PC-3 (cell line): ENCODE data around the gene GIMD1. TPM values are rescaled to one million over a fixed set of nuclear protein-coding genes. Genes with fewer than 3 reads are reported as not detected.

Experiments used
- ATAC-seq: fragments of 200-7000 bp; cut with Tn5 transposase; 2 replicates; pipeline ENCODE4 v1.9.1; 2020; ENCODE audit warnings: mild to moderate bottlenecking, moderate library complexity
- BruUV-seq: library from RNA; stranded (reverse); fragments of 400-500 nt; replicated peaks from 2 replicates; lab custom pipeline; 2021; lab: Mats Ljungman, UMichigan
- CTCF ChIA-PET: fragments of 300-600 bp; sonication (Branson Sonifier 250); formaldehyde crosslinking; loops from one replicate; lab custom pipeline; 2022; ENCODE audit warnings: antibody characterized with exemption; lab: Charles Lee
- POLR2A ChIA-PET: fragments of 300-600 bp; sonication (Branson Sonifier 250); formaldehyde crosslinking; loops from one replicate; lab custom pipeline; 2022; ENCODE audit warnings: antibody characterized with exemption; ENCODE audit not compliant: unreplicated experiment; lab: Charles Lee
- DNase-seq: peaks from one replicate; pipeline ENCODE4 v3.0.0-alpha.2; 2015
- H2AFZ ChIP-seq: fragments of 300-600 bp; sonication (generic); 2 replicates; pipeline ENCODE4 v1.6.0; 2016; ENCODE audit warnings: antibody characterized with exemption, low read length
- H3F3A ChIP-seq: fragments of 300-600 bp; sonication (generic); one replicate; pipeline ENCODE4 v1.6.0; 2017; ENCODE audit warnings: antibody characterized with exemption, low read length, control low read depth, mild to moderate bottlenecking; ENCODE audit not compliant: unreplicated experiment
- H3K27ac ChIP-seq: fragments of 300-600 bp; sonication (generic); 2 replicates; pipeline ENCODE4 v1.5.1; 2016; ENCODE audit warnings: mild to moderate bottlenecking, low read length
- H3K27me3 ChIP-seq: fragments of 300-600 bp; sonication (generic); 2 replicates; pipeline ENCODE4 v1.6.1; 2016; ENCODE audit warnings: low read length, mixed read lengths
- H3K36me3 ChIP-seq: fragments of 300-600 bp; sonication (generic); 2 replicates; pipeline ENCODE4 v1.6.1; 2016; ENCODE audit warnings: low read depth, mixed run types, low read length, mixed read lengths
- H3K4me1 ChIP-seq: fragments of 300-600 bp; sonication (generic); 2 replicates; pipeline ENCODE4 v1.5.1; 2016; ENCODE audit warnings: low read length; ENCODE audit not compliant: insufficient read depth
- H3K4me2 ChIP-seq: fragments of 300-600 bp; sonication (generic); 2 replicates; pipeline ENCODE4 v1.6.0; 2016; ENCODE audit warnings: low read length
- H3K4me3 ChIP-seq: fragments of 300-600 bp; sonication (generic); 2 replicates; pipeline ENCODE4 v1.5.1; 2016; ENCODE audit warnings: mild to moderate bottlenecking, low read length, mixed read lengths
- H3K79me2 ChIP-seq: fragments of 300-600 bp; sonication (generic); 2 replicates; pipeline ENCODE4 v1.6.1; 2017; ENCODE audit warnings: low read length, mixed read lengths
- H3K9ac ChIP-seq: fragments of 300-600 bp; sonication (generic); 2 replicates; pipeline ENCODE4 v1.6.0; 2016; ENCODE audit warnings: mild to moderate bottlenecking, low read length
- H3K9me2 ChIP-seq: fragments of 300-600 bp; sonication (generic); replicated peaks from 2 replicates; pipeline ENCODE4 v1.6.1; 2016; ENCODE audit warnings: mixed run types, low read length, mixed read lengths
- H3K9me3 ChIP-seq: fragments of 300-600 bp; sonication (generic); 2 replicates; pipeline ENCODE4 v1.6.1; 2016; ENCODE audit warnings: low read length, mixed read lengths
- H4K20me1 ChIP-seq: fragments of 300-600 bp; sonication (generic); 2 replicates; pipeline ENCODE4 v1.6.1; 2016; ENCODE audit warnings: low read length, mixed read lengths
- CTCF ChIP-seq: fragments of 300-600 bp; sonication (generic); conservative IDR thresholded peaks from 2 replicates; pipeline ENCODE4 v1.5.1; 2017; ENCODE audit warnings: antibody characterized with exemption, low read depth, mild to moderate bottlenecking, low read length
- EZH2 ChIP-seq: fragments of 300-600 bp; sonication (generic); IDR thresholded peaks from one replicate; pipeline ENCODE4 v1.6.1; 2017; ENCODE audit warnings: antibody characterized with exemption, mild to moderate bottlenecking, low read length; ENCODE audit not compliant: unreplicated experiment
- EZH2phosphoT487 ChIP-seq: fragments of 300-600 bp; sonication (generic); IDR thresholded peaks from 2 replicates; pipeline ENCODE4 v1.6.1; 2018; ENCODE audit warnings: mild to moderate bottlenecking, antibody characterized with exemption, low read length, borderline replicate concordance
- intact Hi-C: fragments of 100-400 bp; cut with micrococcal nuclease; formaldehyde crosslinking; loops from 2 replicates; pipeline ENCODE4 v1.9.0; 2023
- total RNA-seq: library from RNA; depleted of rRNA; stranded (reverse); fragments of >200 nt; gene quantifications from 2 replicates; pipeline ENCODE4 v1.2.3, GENCODE V29; 2014

The GIMD1 gene
- total RNA-seq, 1 experiment from 2014 or later = 0.22 TPM

GRCh38 chr4:106315476-106315967, 53.1 kb downstream of the GIMD1 start:
- ChIA-PET POLR2A (interaction anchor here (0.5 to 0.7 kb wide), 3 partner anchors 11 to 184 kb away, joined by 3 to 5 read pairs (median 3); no protein-coding TSS in a partner anchor), CTCF (interaction anchor here (0.6 kb wide), 1 partner anchor 27 kb away, joined by 3 read pairs; no protein-coding TSS in a partner anchor)
- H3K9ac ChIP-seq = peak overlapping the region; percentile 98
- H3K9me3 ChIP-seq = no peaks in the 10 kb centered on the region
- no peaks in the 10 kb centered on the region for H3K27me3 ChIP-seq
- peaks cover 70% of the 10 kb centered on the region for H3K79me2 ChIP-seq
- peak overlapping the region; percentile 90 for H3K4me2 ChIP-seq
- intact Hi-C loops = loop anchor here (5.0 kb wide), 1 partner anchor 48 kb away; no protein-coding TSS in a partner anchor
- DNase-seq (peak; percentile 91), ATAC-seq (peak; percentile 62)
- TSS peak; percentile 90 for BruUV-seq
- no peak for TF ChIP-seq EZH2
- no peak for TF ChIP-seq EZH2phosphoT487
- TF ChIP-seq CTCF = no peak
- H3K4me3 ChIP-seq = peak overlapping the region; percentile 86
- H3K9me2 ChIP-seq = no peaks in the 10 kb centered on the region
- H4K20me1 ChIP-seq = no peaks in the 10 kb centered on the region
- peak overlapping the region; percentile 88 for H2AFZ ChIP-seq
- peaks cover 28% of the 10 kb centered on the region for H3K4me1 ChIP-seq
- no peaks in the 10 kb centered on the region for H3F3A ChIP-seq
- peak overlapping the region; percentile 92 for H3K27ac ChIP-seq
- H3K36me3 ChIP-seq = no peaks in the 10 kb centered on the region

- no peaks in the 10 kb centered on the region for H3K36me3 ChIP-seq
- intact Hi-C loops = loop anchor here (5.0 kb wide), 1 partner anchor 48 kb away; no protein-coding TSS in a partner anchor
- peak overlapping the region; percentile 86 for H3K4me3 ChIP-seq
- H3F3A ChIP-seq = no peaks in the 10 kb centered on the region
- H3K4me2 ChIP-seq = peak overlapping the region; percentile 90
- peak overlapping the region; percentile 98 for H3K9ac ChIP-seq
- no TSS peak for BruUV-seq
- ChIA-PET CTCF (no interaction called here), POLR2A (no interaction called here)
- no peaks in the 10 kb centered on the region for H4K20me1 ChIP-seq
- no peaks in the 10 kb centered on the region for H3K9me3 ChIP-seq
- H3K79me2 ChIP-seq = peaks cover 65% of the 10 kb centered on the region
- TF ChIP-seq CTCF (no peak), EZH2phosphoT487 (no peak), EZH2 (no peak)
- no peaks in the 10 kb centered on the region for H3K9me2 ChIP-seq
- DNase-seq = no peak
- peaks cover 28% of the 10 kb centered on the region for H3K4me1 ChIP-seq
- ATAC-seq = no peak
- H2AFZ ChIP-seq = peak overlapping the region; percentile 65
- H3K27ac ChIP-seq = peak overlapping the region; percentile 92
- no peaks in the 10 kb centered on the region for H3K27me3 ChIP-seq
These were observed 53.6 kb downstream of the GIMD1 start for GRCh38 chr4:106314960-106315359.

GRCh38 chr4:106312997-106313522, 55.5 kb downstream of the GIMD1 start:
- Histone ChIP-seq H3K27ac (no peak overlapping the region), H3K9me2 (no peaks in the 10 kb centered on the region), H3F3A (no peaks in the 10 kb centered on the region), H3K27me3 (no peaks in the 10 kb centered on the region), H3K4me3 (no peak overlapping the region), H3K4me2 (peak overlapping the region; percentile 90; the same call in 1 of the 2 replicates), H4K20me1 (no peaks in the 10 kb centered on the region), H3K4me1 (peaks cover 18% of the 10 kb centered on the region), H3K79me2 (peaks cover 46% of the 10 kb centered on the region), H3K9ac (no peak overlapping the region), H3K9me3 (no peaks in the 10 kb centered on the region), H3K36me3 (no peaks in the 10 kb centered on the region), H2AFZ (no peak overlapping the region)
- CTCF ChIA-PET = no interaction called here
- no peak for DNase-seq
- intact Hi-C loops = no loop called here
- no peak for ATAC-seq
- no TSS peak for BruUV-seq
- POLR2A ChIA-PET = no interaction called here
- TF ChIP-seq CTCF = no peak
- TF ChIP-seq EZH2phosphoT487 = no peak
